Omental fat pad (tissue), 4 donors: ENCODE data around the gene GPRIN3. TPM values are rescaled to one million over a fixed set of nuclear protein-coding genes. Genes with fewer than 3 reads are reported as not detected.

Source experiments
- ATAC-seq: fragments of 150-250 bp; one replicate; pipeline ENCODE4 v1.9.1; 2016; ENCODE audit warnings: mild to moderate bottlenecking, moderate library complexity; ENCODE audit not compliant: low FRiP score
- DNase-seq: peaks from one replicate; pipeline ENCODE4 v3.0.0-alpha.2; 2019; ENCODE audit warnings: low spot score
- total RNA-seq, 4 donors: library from RNA; depleted of rRNA; stranded (reverse); fragments of >200 nt; gene quantifications; one replicate each; pipeline ENCODE4 v1.1.0, GENCODE V29; 2016
- TF ChIP-seq, protein P1 (sequence below), 3 donors: fragments of 450-650 bp; IDR thresholded peaks; one replicate each; pipeline ENCODE4 v1.5.1; 2016 to 2017; ENCODE audit warnings: antibody characterized with exemption in 3 of 3, mild to moderate bottlenecking in 3 of 3, moderate library complexity in 2 of 3

Gene GPRIN3
- total RNA-seq, 4 donors from 2014 or later, result 3.3 to 19.3 (median 14.7) TPM

DNA sequence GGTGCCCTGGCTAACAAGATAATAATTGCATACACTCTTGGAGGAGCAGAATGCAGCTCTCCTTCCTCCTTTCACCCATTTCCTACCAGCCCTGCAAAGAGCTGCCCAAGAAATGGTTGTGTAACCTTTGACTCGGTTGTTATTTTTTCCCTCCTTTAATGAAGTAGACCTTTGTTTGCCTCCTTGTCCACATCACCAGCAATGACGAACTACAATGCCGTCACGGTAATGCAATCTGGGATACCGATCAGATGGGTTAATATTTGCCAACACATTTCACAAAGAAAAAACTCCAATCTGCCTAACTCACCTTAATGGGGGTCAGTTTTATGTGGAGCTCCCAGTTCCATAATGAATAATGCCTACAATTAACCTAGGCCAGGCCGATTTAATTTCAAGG, 32.0 kb downstream of the GPRIN3 start:
- no peak for DNase-seq
- TF ChIP-seq, protein P1, sequence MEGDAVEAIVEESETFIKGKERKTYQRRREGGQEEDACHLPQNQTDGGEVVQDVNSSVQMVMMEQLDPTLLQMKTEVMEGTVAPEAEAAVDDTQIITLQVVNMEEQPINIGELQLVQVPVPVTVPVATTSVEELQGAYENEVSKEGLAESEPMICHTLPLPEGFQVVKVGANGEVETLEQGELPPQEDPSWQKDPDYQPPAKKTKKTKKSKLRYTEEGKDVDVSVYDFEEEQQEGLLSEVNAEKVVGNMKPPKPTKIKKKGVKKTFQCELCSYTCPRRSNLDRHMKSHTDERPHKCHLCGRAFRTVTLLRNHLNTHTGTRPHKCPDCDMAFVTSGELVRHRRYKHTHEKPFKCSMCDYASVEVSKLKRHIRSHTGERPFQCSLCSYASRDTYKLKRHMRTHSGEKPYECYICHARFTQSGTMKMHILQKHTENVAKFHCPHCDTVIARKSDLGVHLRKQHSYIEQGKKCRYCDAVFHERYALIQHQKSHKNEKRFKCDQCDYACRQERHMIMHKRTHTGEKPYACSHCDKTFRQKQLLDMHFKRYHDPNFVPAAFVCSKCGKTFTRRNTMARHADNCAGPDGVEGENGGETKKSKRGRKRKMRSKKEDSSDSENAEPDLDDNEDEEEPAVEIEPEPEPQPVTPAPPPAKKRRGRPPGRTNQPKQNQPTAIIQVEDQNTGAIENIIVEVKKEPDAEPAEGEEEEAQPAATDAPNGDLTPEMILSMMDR (IDR thresholded peaks at IDR 0.05), result no peak
- ATAC-seq, result no peak

DNA sequence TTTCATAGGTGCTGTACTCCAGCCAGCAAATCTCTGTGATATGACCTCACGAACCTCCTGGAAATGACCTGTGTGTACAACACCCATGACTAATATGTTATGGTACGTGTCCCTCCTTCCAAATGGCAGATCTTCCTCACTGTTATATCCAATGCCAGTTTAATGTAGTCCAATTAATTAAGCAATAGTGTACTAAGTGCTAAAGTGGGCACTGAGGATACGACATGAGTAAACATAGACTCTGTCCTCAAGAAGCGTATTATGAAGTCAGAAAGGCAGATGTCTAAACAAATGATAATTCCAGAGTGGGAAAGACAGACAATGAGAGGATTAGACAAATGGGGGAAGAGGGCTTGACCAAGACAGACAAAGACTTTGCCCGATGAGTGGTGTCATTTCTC, 33.9 kb downstream of the GPRIN3 start:
- TF ChIP-seq, protein P1 (IDR thresholded peaks at IDR 0.05), result no peak
- DNase-seq (no peak), ATAC-seq (no peak)

GRCh38 chr4:89270792-89271191, 36.8 kb downstream of the GPRIN3 start:
- TF ChIP-seq, protein P1 (IDR thresholded peaks at IDR 0.05), result no peak
- ATAC-seq (no peak), DNase-seq (no peak)

- DNase-seq, result no peak
- ATAC-seq, result peak; percentile 23
- TF ChIP-seq, protein P1 (IDR thresholded peaks at IDR 0.05), result no peak
These were observed 38.4 kb downstream of the GPRIN3 start for GRCh38 chr4:89269121-89269666.

DNA sequence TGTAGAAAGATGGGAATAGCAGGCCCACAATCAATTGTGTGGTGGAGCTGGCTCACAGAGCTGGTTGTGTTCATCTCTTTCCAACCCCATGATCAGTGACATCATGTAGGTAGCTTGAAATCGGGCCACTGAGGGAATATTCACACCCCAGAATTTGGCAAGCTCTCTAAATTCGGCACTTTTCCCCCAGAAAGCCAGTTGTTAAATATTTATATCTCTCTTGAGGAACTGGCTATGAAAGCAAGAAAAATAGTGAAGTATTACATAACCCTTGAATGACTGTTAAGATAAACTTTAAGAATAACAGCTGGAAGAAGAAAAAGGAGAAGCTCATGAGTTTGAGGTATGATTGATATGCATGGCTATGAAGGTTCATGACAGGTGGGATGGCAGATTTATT, 38.9 kb downstream of the GPRIN3 start:
- TF ChIP-seq, protein P1 (IDR thresholded peaks at IDR 0.05), result no peak
- ATAC-seq (peak; percentile 41), DNase-seq (no peak)

GRCh38 chr4:89267846-89268245, 39.8 kb downstream of the GPRIN3 start:
- no peak for DNase-seq
- ATAC-seq, result no peak
- TF ChIP-seq, protein P1 (IDR thresholded peaks at IDR 0.05), result no peak

- DNase-seq, result no peak
- no peak for ATAC-seq
- TF ChIP-seq, protein P1 (IDR thresholded peaks at IDR 0.05), result no peak
These were observed 40.2 kb downstream of the GPRIN3 start for GRCh38 chr4:89267392-89267791.
